CD4-positive, alpha-beta T cell (primary cell): ENCODE data around the gene TBC1D3B. TPM values are rescaled to one million over a fixed set of nuclear protein-coding genes. Genes with fewer than 3 reads are reported as not detected.
A peak's percentile ranks its signal among the peaks of the same experiment; 100 is the strongest.
"Not testable (repeated sequence)": the region's sequence is repeated elsewhere in the genome, so short reads cannot be mapped to it uniquely, and the experiment has no call there.

Experiments used
- ATAC-seq: fragments of 200-7000 bp; cut with Tn5 transposase; one replicate; pipeline ENCODE4 v1.10.0; 2022; ENCODE audit warnings: mild to moderate bottlenecking; ENCODE audit not compliant: poor library complexity
- CTCF ChIA-PET: fragments of 350-600 bp; sonication (Branson Sonifier 250); formaldehyde crosslinking; loops from one replicate; lab custom pipeline; 2021; ENCODE audit warnings: antibody characterized with exemption, inconsistent platforms; lab: Charles Lee
- POLR2A ChIA-PET: fragments of 350-600 bp; sonication (Branson Sonifier 250); formaldehyde crosslinking; loops from one replicate; lab custom pipeline; 2021; ENCODE audit warnings: antibody characterized with exemption, inconsistent platforms; lab: Charles Lee
- DNase-seq, 14 experiments: peaks; one replicate each; pipeline ENCODE4 v3.0.0-alpha.2; 2013 to 2020; ENCODE audit warnings: mixed read lengths in 2 of 14
- H3K27ac ChIP-seq, 2 donors: one replicate each; pipeline versions ENCODE4 v1.5.1 to v1.7.0; 2013; ENCODE audit warnings: low read length in 2 of 2, low read depth in 1 of 2, mild to moderate bottlenecking in 1 of 2
- H3K27me3 ChIP-seq, 2 experiments: 1 replicate in 1 of 2; 2 replicates in 1 of 2; pipeline versions ENCODE4 v1.6.1 to v1.7.0; 2013; ENCODE audit warnings: low read length in 2 of 2, control low read depth in 1 of 2, mild to moderate bottlenecking in 1 of 2, moderate library complexity in 1 of 2; ENCODE audit not compliant: insufficient read depth in 2 of 2, control insufficient read depth in 1 of 2
- H3K36me3 ChIP-seq: one replicate; pipeline ENCODE4 v1.6.1; 2013; ENCODE audit warnings: low read length, control low read depth; ENCODE audit not compliant: insufficient read depth
- H3K4me1 ChIP-seq: one replicate; pipeline ENCODE4 v1.6.1; 2013; ENCODE audit warnings: low read length, control low read depth; ENCODE audit not compliant: insufficient read depth
- H3K4me3 ChIP-seq: one replicate; pipeline ENCODE4 v1.5.1; 2013; ENCODE audit warnings: mild to moderate bottlenecking, low read length, moderate library complexity
- H3K9me3 ChIP-seq, 2 experiments: 1 replicate in 1 of 2; 2 replicates in 1 of 2; pipeline versions ENCODE4 v1.6.1 to v1.7.0; 2013; ENCODE audit warnings: low read length in 2 of 2, mild to moderate bottlenecking in 2 of 2, control low read depth in 1 of 2, moderate library complexity in 1 of 2; ENCODE audit not compliant: control insufficient read depth in 1 of 2, insufficient read depth in 1 of 2
- H3K27ac Mint-ChIP-seq: one replicate; pipeline ENCODE4 v1.8.0; 2020; ENCODE audit warnings: mixed read lengths
- H3K27me3 Mint-ChIP-seq: one replicate; pipeline ENCODE4 v1.8.0; 2021; ENCODE audit warnings: mixed read lengths
- H3K36me3 Mint-ChIP-seq: one replicate; pipeline ENCODE4 v1.8.0; 2021; ENCODE audit warnings: low read depth, mixed read lengths
- H3K4me1 Mint-ChIP-seq: one replicate; pipeline ENCODE4 v1.8.0; 2021; ENCODE audit warnings: low read depth, mixed read lengths
- H3K4me3 Mint-ChIP-seq: one replicate; pipeline ENCODE4 v1.8.0; 2020; ENCODE audit warnings: mild to moderate bottlenecking, mixed read lengths
- H3K9me3 Mint-ChIP-seq: one replicate; pipeline ENCODE4 v1.8.0; 2020; ENCODE audit warnings: mixed read lengths
- intact Hi-C, 2 experiments: fragments of 100-400 bp; cut with DNase I in 1 of 2; cut with micrococcal nuclease in 1 of 2; formaldehyde crosslinking; loops; one replicate each; pipeline versions ENCODE4 v1.15.1 to v1.9.0; 2023 to 2025; cut with DNase I, micrococcal nuclease
- total RNA-seq, 174 experiments: library from RNA in 2 of 174; stranded (reverse) in 2 of 174; gene quantifications; one replicate each; pipeline ENCODE4 v1.2.3 and lab custom pipeline; 2021 to 2026
- TF ChIP-seq, protein P1 (sequence below): fragments of 200-600 bp; IDR thresholded peaks from one replicate; pipeline ENCODE4 v1.8.0; 2022; ENCODE audit warnings: antibody characterized with exemption, mild to moderate bottlenecking

The TBC1D3B gene
- total RNA-seq, 2 experiments from 2014 or later = 1.5 to 1.6 TPM

DNA sequence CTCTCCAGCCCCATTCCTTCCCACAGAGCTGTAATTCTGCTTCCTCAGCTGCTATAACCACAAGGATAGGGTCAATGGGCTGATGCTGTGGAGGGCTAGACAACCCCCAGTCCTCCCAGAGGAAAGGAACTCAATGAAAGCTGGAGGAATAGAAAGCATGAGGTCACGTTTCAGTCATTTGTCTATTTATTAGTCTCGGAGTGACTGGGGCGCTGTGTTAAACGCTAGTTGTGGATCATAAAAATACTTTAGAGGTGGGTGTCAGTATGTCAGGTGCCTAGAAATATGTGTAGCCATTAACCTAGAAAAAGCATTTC lies 20.9 kb upstream of the TBC1D3B start:
- CTCF ChIA-PET = no interaction called here
- ATAC-seq (no peak), DNase-seq (peak in 1 of 14 experiments; percentile 27)
- Histone ChIP-seq H3K4me1 (no peaks in the 10 kb centered on the region), H3K4me3 (no peak overlapping the region), H3K36me3 (no peaks in the 10 kb centered on the region), H3K27ac (peak overlapping the region in 1 of 2 donors; percentile 16), H3K27me3 (peaks cover 3 to 13% of the 10 kb centered on the region in 2 experiments), H3K9me3 (no peaks in the 10 kb centered on the region)
- POLR2A ChIA-PET = no interaction called here
- peaks cover 9% of the 10 kb centered on the region for H3K27me3 Mint-ChIP-seq
- H3K9me3 Mint-ChIP-seq = no peaks in the 10 kb centered on the region
- H3K36me3 Mint-ChIP-seq = no peaks in the 10 kb centered on the region
- intact Hi-C loops = no loop called here
- no peak overlapping the region for H3K27ac Mint-ChIP-seq
- no peaks in the 10 kb centered on the region for H3K4me1 Mint-ChIP-seq
- no peak overlapping the region for H3K4me3 Mint-ChIP-seq
- TF ChIP-seq, protein P1, sequence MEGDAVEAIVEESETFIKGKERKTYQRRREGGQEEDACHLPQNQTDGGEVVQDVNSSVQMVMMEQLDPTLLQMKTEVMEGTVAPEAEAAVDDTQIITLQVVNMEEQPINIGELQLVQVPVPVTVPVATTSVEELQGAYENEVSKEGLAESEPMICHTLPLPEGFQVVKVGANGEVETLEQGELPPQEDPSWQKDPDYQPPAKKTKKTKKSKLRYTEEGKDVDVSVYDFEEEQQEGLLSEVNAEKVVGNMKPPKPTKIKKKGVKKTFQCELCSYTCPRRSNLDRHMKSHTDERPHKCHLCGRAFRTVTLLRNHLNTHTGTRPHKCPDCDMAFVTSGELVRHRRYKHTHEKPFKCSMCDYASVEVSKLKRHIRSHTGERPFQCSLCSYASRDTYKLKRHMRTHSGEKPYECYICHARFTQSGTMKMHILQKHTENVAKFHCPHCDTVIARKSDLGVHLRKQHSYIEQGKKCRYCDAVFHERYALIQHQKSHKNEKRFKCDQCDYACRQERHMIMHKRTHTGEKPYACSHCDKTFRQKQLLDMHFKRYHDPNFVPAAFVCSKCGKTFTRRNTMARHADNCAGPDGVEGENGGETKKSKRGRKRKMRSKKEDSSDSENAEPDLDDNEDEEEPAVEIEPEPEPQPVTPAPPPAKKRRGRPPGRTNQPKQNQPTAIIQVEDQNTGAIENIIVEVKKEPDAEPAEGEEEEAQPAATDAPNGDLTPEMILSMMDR = no peak

DNA sequence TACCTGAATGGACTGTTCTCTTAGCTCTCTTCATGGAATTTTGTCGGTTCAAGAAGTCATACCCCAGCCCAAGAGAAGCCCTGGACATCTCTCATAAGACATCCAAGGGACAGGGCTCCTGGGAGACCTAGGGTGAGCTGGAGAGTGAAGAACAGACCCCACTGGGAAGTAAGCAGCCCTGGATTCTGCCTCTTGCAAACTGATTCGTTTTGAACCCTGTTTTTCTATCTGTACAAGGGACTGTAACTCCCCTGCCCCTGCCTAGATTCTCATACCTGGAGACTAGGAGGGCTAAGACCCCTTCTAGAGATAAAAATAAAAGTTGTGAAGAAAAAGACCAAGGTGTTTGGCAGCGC lies 19.7 kb upstream of the TBC1D3B start:
- no peak overlapping the region for H3K27ac Mint-ChIP-seq
- POLR2A ChIA-PET = no interaction called here
- no peak for DNase-seq
- Histone ChIP-seq H3K27ac (no peak overlapping the region), H3K9me3 (no peaks in the 10 kb centered on the region), H3K4me3 (no peak overlapping the region), H3K36me3 (no peaks in the 10 kb centered on the region), H3K27me3 (peaks cover 3 to 13% of the 10 kb centered on the region in 2 experiments), H3K4me1 (no peaks in the 10 kb centered on the region)
- no peaks in the 10 kb centered on the region for H3K4me1 Mint-ChIP-seq
- CTCF ChIA-PET = no interaction called here
- no peak overlapping the region for H3K4me3 Mint-ChIP-seq
- intact Hi-C loops = no loop called here
- peaks cover 9% of the 10 kb centered on the region for H3K27me3 Mint-ChIP-seq
- H3K36me3 Mint-ChIP-seq = no peaks in the 10 kb centered on the region
- TF ChIP-seq, protein P1 = no peak
- no peak for ATAC-seq
- H3K9me3 Mint-ChIP-seq = no peaks in the 10 kb centered on the region

DNA sequence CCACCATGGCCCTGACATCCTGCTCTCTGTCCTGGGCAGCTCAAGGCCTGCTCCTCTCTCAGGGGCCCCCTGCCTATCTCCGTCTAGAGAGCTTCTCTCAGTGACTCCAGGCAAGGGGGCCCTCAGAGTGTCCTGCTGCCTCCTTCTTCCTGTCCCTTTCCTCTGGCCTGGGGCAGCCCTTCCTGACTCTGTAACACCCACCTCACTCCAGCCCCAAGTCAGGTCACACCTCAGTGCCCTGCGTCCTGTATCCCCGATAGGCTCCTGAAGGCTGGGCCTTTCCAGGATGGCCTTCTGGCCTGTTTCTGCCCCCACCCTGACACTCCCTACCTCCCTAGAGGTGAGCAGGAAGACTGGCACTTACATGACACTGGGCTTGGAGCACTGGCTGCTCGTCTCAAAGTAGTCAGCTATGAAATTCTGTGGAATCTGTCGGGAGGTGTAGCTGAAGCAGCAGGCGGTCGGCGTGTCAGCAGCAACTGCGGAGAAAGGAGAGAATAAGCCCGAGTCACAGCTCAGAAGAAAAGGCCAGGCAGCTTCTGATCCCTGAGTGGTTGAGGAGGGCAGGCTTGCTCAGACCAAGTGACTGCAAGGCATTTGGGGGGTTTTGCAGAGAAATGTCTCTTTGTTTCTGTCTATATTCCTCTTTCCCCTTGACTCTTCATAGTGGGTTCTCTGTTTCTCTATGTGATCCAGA lies 19.1 kb upstream of the TBC1D3B start:
- ChIA-PET CTCF (no interaction called here), POLR2A (no interaction called here)
- H3K36me3 ChIP-seq = no peaks in the 10 kb centered on the region
- TF ChIP-seq, protein P1 = no peak
- no peak overlapping the region for H3K27ac ChIP-seq
- intact Hi-C loops = no loop called here
- H3K27me3 ChIP-seq = peaks cover 3 to 13% of the 10 kb centered on the region in 2 experiments
- ATAC-seq (no peak), DNase-seq (no peak)
- H3K4me3 ChIP-seq = no peak overlapping the region
- peaks cover 9% of the 10 kb centered on the region for H3K27me3 Mint-ChIP-seq
- no peaks in the 10 kb centered on the region for H3K4me1 ChIP-seq
- H3K27ac Mint-ChIP-seq = no peak overlapping the region
- no peaks in the 10 kb centered on the region for H3K4me1 Mint-ChIP-seq
- no peaks in the 10 kb centered on the region for H3K9me3 Mint-ChIP-seq
- no peak overlapping the region for H3K4me3 Mint-ChIP-seq
- H3K36me3 Mint-ChIP-seq = no peaks in the 10 kb centered on the region
- H3K9me3 ChIP-seq = no peaks in the 10 kb centered on the region

DNA sequence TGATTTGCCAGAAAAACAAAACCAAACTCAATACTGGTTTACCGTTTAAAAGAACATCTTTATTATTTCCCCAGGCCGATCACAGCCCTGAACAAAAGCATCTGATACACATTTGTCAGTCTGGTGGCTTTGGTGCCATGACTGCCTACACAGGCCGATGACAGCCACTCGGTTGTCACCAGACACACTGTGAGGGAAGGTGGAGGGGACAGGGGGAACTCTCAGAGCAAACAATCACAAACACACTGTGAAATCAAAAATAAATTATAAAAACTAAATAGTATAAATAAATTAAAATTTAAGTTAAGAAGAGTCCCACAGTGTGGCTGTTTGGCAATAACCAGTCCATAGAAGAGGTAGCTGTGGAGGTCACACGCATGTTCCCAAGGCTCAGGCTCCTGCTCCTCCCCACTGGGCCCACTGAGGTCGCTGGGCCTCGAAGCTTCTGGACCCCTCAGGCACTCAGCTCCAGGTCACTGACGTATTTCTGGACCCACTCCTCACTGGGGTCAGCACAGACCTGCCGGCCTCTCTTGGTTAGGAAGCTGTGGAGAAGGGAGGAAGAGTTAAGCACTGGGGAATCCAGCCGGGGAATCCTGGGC lies 18.5 kb upstream of the TBC1D3B start:
- H3K9me3 Mint-ChIP-seq, DNase-seq, H3K4me1 Mint-ChIP-seq, H3K4me3 Mint-ChIP-seq, CTCF ChIA-PET, intact Hi-C loops, H3K9me3 ChIP-seq, H3K27ac ChIP-seq, POLR2A ChIA-PET, H3K27ac Mint-ChIP-seq, H3K27me3 Mint-ChIP-seq, H3K4me1 ChIP-seq, H3K36me3 ChIP-seq, H3K36me3 Mint-ChIP-seq, H3K4me3 ChIP-seq, ATAC-seq: not testable (repeated sequence)
- H3K27me3 ChIP-seq = peaks cover 3 to 13% of the 10 kb centered on the region in 2 experiments

DNA sequence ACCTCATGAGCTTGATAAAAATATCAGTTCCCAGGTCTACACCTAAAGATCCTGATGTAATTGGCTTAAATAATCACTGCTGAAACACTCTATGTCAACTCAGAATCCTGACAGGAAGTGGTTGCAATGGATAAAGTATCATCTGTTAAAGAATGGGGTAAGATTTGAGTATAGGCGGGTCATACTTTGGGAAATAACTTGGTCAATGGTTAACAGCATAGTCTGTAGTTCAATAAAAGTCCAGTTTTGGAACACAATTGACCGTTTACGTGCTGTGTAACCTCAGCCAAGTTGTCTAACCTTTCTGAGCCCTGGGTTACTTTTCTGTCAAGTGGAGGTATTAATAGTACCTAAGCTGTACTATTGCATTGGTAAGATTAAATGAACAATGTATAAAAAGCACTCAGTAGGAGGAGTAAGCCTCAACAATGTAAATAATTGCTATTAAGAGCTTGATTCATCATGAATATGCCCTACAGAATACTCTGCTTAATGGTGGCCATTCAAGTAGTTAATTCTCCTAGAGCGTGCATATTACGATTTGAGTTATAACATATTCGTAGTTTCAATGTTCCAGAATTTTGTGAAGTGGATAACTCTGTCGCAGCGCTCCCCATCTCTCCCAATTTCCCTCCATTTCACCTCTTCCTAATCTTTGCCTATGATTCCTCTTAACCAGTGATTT lies 17.9 kb upstream of the TBC1D3B start:
- intact Hi-C loops, POLR2A ChIA-PET: not testable (repeated sequence)

More for the DNA sequence above, 17.9 kb upstream of the TBC1D3B start:
- ATAC-seq, DNase-seq, H3K27ac Mint-ChIP-seq, H3K36me3 ChIP-seq, H3K27me3 Mint-ChIP-seq, H3K4me1 ChIP-seq, H3K27ac ChIP-seq, H3K4me1 Mint-ChIP-seq, H3K4me3 ChIP-seq, H3K4me3 Mint-ChIP-seq, CTCF ChIA-PET, H3K9me3 ChIP-seq, H3K36me3 Mint-ChIP-seq, H3K9me3 Mint-ChIP-seq: not testable (repeated sequence)
- H3K27me3 ChIP-seq = peaks cover 3 to 13% of the 10 kb centered on the region in 2 experiments
